Vagina (tissue), 2 donors: Measurements from ENCODE around the gene KIF27.
"Not testable (repeated sequence)": the region's sequence is repeated elsewhere in the genome, so short reads cannot be mapped to it uniquely, and the experiment has no call there.

ENCODE experiments used
- CTCF ChIP-seq, 3 experiments: fragments of 450-650 bp in 2 of 3; fragments of 200-600 bp in 1 of 3; sonication (generic) in 1 of 3; IDR thresholded peaks; one replicate each; pipeline ENCODE4 v1.5.1; 2017 to 2019; ENCODE audit warnings: antibody characterized with exemption in 3 of 3, mild to moderate bottlenecking in 2 of 3, moderate library complexity in 2 of 3
- POLR2A ChIP-seq, 2 donors: fragments of 450-650 bp; IDR thresholded peaks; one replicate each; pipeline ENCODE4 v1.6.1; 2017; ENCODE audit warnings: antibody characterized with exemption in 2 of 2, mild to moderate bottlenecking in 2 of 2, moderate library complexity in 2 of 2

GRCh38 chr9:83885559-83886240 is 35.5 kb downstream of the KIF27 start:
- TF ChIP-seq CTCF, POLR2A (IDR thresholded peaks at IDR 0.05): not testable (repeated sequence)
